GM23338 (cell line): ENCODE data around the gene NOP10. TPM values are rescaled to one million over a fixed set of nuclear protein-coding genes. Genes with fewer than 3 reads are reported as not detected.
"Not testable (repeated sequence)": the region's sequence is repeated elsewhere in the genome, so short reads cannot be mapped to it uniquely, and the experiment has no call there.

Experiments used
- ATAC-seq: fragments of 200-7000 bp; cut with Tn5 transposase; 3 replicates; pipeline ENCODE4 v1.9.1; 2020
- DNase-seq: peaks from one replicate; pipeline ENCODE4 v3.0.0-alpha.2; 2015; ENCODE audit warnings: low spot score
- H2AFZ ChIP-seq: fragments of 200-600 bp; sonication (generic); 2 replicates; pipeline ENCODE4 v1.8.0; 2016; ENCODE audit warnings: antibody characterized with exemption, mild to moderate bottlenecking, moderate library complexity
- H3F3A ChIP-seq: fragments of 200-600 bp; sonication (generic); replicated peaks from 2 replicates; pipeline ENCODE4 v1.8.0; 2017; ENCODE audit warnings: antibody characterized with exemption, mixed run types, low read depth
- H3K27ac ChIP-seq: fragments of 200-600 bp; sonication (generic); 2 replicates; pipeline ENCODE4 v1.6.1; 2016; ENCODE audit warnings: low read depth
- H3K27me3 ChIP-seq: fragments of 200-600 bp; sonication (generic); 2 replicates; pipeline ENCODE4 v1.8.0; 2016; ENCODE audit warnings: mild to moderate bottlenecking, mixed run types, moderate library complexity; ENCODE audit not compliant: insufficient read depth
- H3K36me3 ChIP-seq: fragments of 200-600 bp; sonication (generic); 2 replicates; pipeline ENCODE4 v1.8.0; 2016; ENCODE audit warnings: mild to moderate bottlenecking; ENCODE audit not compliant: insufficient read depth
- H3K4me1 ChIP-seq: fragments of 200-600 bp; sonication (generic); 2 replicates; pipeline ENCODE4 v1.8.0; 2016; ENCODE audit warnings: mild to moderate bottlenecking, moderate library complexity; ENCODE audit not compliant: insufficient read depth
- H3K4me2 ChIP-seq: fragments of 200-600 bp; sonication (generic); 2 replicates; pipeline ENCODE4 v1.7.1; 2017; ENCODE audit warnings: mixed run types
- H3K4me3 ChIP-seq: fragments of 200-600 bp; sonication (generic); 2 replicates; pipeline ENCODE4 v1.6.1; 2016; ENCODE audit warnings: mixed run types
- H3K79me2 ChIP-seq: fragments of 200-600 bp; sonication (generic); replicated peaks from 2 replicates; pipeline ENCODE4 v1.8.0; 2017; ENCODE audit warnings: mild to moderate bottlenecking; ENCODE audit not compliant: insufficient read depth
- H3K9me2 ChIP-seq: fragments of 200-600 bp; sonication (generic); 2 replicates; pipeline ENCODE4 v1.8.0; 2017; ENCODE audit not compliant: insufficient read depth
- H4K20me1 ChIP-seq: fragments of 200-600 bp; sonication (generic); replicated peaks from 2 replicates; pipeline ENCODE4 v1.8.0; 2017; ENCODE audit warnings: mild to moderate bottlenecking; ENCODE audit not compliant: insufficient read depth
- H3K27ac Mint-ChIP-seq: 2 replicates; pipeline ENCODE4 v1.8.0; 2020; ENCODE audit warnings: inconsistent platforms, mild to moderate bottlenecking, moderate library complexity, mixed read lengths
- H3K27me3 Mint-ChIP-seq: 3 replicates; pipeline ENCODE4 v1.8.0; 2022; ENCODE audit warnings: low read depth, mild to moderate bottlenecking, moderate library complexity, mixed read lengths, inconsistent platforms; ENCODE audit not compliant: insufficient read depth, poor library complexity
- H3K36me3 Mint-ChIP-seq: 3 replicates; pipeline ENCODE4 v1.8.0; 2021; ENCODE audit warnings: low read depth, mild to moderate bottlenecking, inconsistent platforms, moderate library complexity, mixed read lengths
- H3K4me1 Mint-ChIP-seq: 3 replicates; pipeline ENCODE4 v1.8.0; 2020; ENCODE audit warnings: mild to moderate bottlenecking, inconsistent platforms, mixed read lengths
- H3K4me3 Mint-ChIP-seq: 3 replicates; pipeline ENCODE4 v1.8.0; 2021; ENCODE audit warnings: moderate library complexity, mild to moderate bottlenecking, inconsistent platforms, mixed read lengths
- H3K9me3 Mint-ChIP-seq: 3 replicates; pipeline ENCODE4 v1.8.0; 2020; ENCODE audit warnings: moderate library complexity, mild to moderate bottlenecking, inconsistent platforms, mixed read lengths
- EZH2 ChIP-seq: fragments of 200-600 bp; sonication (generic); IDR thresholded peaks from one replicate; pipeline ENCODE4 v1.8.0; 2017; ENCODE audit warnings: antibody characterized with exemption, mild to moderate bottlenecking, low read depth; ENCODE audit not compliant: unreplicated experiment
- polyA plus RNA-seq: library from polyadenylated mRNA; unstranded; fragments of >200 nt; fragmentation: Nextera tagmentation; extraction: Ambion mirVana; gene quantifications from 2 replicates; pipeline ENCODE4 v1.2.1, GENCODE V29; 2016
- total RNA-seq: library from RNA; depleted of rRNA; stranded (reverse); fragments of >200 nt; shearing (Covaris generic); gene quantifications from 2 replicates; pipeline ENCODE4 v1.2.3, GENCODE V29; 2014
- TF ChIP-seq, protein P1 (sequence below): fragments of 250-450 bp; sonication (Bioruptor Pico); IDR thresholded peaks from 2 replicates; pipeline ENCODE4 v1.5.0; 2020; ENCODE audit warnings: mild to moderate bottlenecking, moderate library complexity

NOP10 gene
- total and polyA plus RNA-seq, 2 experiments from 2014 or later, result 417 to 718 TPM

DNA sequence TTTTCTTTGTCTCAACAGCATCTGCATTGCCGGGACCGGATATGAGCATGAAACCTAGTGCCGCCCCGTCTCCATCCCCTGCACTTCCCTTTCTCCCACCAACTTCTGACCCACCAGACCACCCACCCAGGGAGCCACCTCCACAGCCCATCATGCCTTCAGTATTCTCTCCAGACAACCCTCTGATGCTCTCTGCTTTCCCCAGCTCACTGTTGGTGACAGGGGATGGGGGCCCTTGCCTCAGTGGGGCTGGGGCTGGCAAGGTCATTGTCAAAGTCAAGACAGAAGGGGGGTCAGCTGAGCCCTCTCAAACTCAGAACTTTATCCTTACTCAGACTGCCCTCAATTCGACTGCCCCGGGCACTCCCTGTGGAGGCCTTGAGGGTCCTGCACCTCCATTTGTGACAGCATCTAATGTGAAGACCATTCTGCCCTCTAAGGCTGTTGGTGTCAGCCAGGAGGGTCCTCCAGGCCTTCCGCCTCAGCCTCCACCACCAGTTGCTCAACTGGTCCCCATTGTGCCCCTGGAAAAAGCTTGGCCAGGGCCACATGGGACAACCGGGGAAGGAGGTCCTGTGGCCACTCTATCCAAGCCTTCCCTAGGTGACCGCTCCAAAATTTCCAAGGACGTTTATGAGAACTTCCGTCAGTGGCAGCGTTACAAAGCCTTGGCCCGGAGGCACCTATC is 5.2 kb upstream of the NOP10 start (continued):
- TF ChIP-seq, protein P1, sequence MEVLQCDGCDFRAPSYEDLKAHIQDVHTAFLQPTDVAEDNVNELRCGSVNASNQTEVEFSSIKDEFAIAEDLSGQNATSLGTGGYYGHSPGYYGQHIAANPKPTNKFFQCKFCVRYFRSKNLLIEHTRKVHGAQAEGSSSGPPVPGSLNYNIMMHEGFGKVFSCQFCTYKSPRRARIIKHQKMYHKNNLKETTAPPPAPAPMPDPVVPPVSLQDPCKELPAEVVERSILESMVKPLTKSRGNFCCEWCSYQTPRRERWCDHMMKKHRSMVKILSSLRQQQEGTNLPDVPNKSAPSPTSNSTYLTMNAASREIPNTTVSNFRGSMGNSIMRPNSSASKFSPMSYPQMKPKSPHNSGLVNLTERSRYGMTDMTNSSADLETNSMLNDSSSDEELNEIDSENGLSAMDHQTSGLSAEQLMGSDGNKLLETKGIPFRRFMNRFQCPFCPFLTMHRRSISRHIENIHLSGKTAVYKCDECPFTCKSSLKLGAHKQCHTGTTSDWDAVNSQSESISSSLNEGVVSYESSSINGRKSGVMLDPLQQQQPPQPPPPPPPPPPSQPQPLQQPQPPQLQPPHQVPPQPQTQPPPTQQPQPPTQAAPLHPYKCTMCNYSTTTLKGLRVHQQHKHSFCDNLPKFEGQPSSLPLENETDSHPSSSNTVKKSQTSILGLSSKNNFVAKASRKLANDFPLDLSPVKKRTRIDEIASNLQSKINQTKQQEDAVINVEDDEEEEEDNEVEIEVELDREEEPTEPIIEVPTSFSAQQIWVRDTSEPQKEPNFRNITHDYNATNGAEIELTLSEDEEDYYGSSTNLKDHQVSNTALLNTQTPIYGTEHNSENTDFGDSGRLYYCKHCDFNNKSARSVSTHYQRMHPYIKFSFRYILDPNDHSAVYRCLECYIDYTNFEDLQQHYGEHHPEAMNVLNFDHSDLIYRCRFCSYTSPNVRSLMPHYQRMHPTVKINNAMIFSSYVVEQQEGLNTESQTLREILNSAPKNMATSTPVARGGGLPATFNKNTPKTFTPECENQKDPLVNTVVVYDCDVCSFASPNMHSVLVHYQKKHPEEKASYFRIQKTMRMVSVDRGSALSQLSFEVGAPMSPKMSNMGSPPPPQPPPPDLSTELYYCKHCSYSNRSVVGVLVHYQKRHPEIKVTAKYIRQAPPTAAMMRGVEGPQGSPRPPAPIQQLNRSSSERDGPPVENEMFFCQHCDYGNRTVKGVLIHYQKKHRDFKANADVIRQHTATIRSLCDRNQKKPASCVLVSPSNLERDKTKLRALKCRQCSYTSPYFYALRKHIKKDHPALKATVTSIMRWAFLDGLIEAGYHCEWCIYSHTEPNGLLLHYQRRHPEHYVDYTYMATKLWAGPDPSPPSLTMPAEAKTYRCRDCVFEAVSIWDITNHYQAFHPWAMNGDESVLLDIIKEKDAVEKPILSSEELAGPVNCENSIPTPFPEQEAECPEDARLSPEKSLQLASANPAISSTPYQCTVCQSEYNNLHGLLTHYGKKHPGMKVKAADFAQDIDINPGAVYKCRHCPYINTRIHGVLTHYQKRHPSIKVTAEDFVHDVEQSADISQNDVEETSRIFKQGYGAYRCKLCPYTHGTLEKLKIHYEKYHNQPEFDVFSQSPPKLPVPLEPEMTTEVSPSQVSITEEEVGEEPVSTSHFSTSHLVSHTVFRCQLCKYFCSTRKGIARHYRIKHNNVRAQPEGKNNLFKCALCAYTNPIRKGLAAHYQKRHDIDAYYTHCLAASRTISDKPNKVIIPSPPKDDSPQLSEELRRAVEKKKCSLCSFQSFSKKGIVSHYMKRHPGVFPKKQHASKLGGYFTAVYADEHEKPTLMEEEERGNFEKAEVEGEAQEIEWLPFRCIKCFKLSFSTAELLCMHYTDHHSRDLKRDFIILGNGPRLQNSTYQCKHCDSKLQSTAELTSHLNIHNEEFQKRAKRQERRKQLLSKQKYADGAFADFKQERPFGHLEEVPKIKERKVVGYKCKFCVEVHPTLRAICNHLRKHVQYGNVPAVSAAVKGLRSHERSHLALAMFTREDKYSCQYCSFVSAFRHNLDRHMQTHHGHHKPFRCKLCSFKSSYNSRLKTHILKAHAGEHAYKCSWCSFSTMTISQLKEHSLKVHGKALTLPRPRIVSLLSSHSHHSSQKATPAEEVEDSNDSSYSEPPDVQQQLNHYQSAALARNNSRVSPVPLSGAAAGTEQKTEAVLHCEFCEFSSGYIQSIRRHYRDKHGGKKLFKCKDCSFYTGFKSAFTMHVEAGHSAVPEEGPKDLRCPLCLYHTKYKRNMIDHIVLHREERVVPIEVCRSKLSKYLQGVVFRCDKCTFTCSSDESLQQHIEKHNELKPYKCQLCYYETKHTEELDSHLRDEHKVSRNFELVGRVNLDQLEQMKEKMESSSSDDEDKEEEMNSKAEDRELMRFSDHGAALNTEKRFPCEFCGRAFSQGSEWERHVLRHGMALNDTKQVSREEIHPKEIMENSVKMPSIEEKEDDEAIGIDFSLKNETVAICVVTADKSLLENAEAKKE (CRISPR knock-in tag), result no peak
- TF ChIP-seq EZH2, result no peak

DNA sequence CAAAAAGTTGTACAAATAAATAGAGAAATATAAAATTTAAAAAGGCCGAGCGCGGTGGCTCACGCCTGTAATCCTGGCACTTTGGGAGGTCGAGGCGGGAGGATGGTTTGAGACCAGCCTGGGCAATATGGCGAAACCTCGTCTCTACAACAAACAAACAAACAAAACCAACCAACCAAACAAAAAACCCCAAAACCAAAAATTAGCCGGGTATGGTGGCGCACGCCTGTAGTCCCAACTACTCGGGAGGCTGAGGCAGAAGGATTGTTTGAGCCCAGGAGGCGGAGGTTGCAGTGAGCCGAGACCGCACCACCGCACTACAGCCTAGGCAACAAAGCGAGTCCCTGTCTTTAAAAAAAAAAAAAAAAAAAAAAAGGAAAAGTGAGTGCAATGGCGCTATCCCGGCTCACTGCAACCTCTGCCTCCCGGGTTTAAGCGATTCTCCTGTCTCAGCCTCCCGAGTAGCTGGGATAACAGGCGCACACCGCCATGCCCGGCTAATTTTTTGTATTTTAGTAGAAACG is 661 bp downstream of the NOP10 start:
- not testable (repeated sequence) for H3K4me3 Mint-ChIP-seq, H3K9me3 Mint-ChIP-seq

More for the DNA sequence above, 661 bp downstream of the NOP10 start:
- Mint-ChIP-seq H3K27ac (peak overlapping the region; percentile 81), H3K36me3 (peaks cover 29% of the 10 kb centered on the region), H3K4me1 (peaks cover 14% of the 10 kb centered on the region; the same call in 2 of the 3 replicates)
- not testable (repeated sequence) for H4K20me1 ChIP-seq, H3K36me3 ChIP-seq, H3F3A ChIP-seq, ATAC-seq, H3K27me3 Mint-ChIP-seq, H3K9me2 ChIP-seq, H3K27me3 ChIP-seq
- H3K4me2 ChIP-seq, result peak overlapping the region; percentile 82
- peak overlapping the region; percentile 94 for H3K27ac ChIP-seq
- peak overlapping the region; percentile 74 for H3K4me3 ChIP-seq
- peaks cover 24% of the 10 kb centered on the region for H3K79me2 ChIP-seq
- H2AFZ ChIP-seq, result peak overlapping the region; percentile 54; the same call in 1 of the 2 replicates
- H3K4me1 ChIP-seq, result peaks cover 12% of the 10 kb centered on the region; the same call in 1 of the 2 replicates
- peak; percentile 14 for DNase-seq
